Stimulated activated CD8-positive, alpha-beta memory T cell treated with anti-CD3 and anti-CD28 coated beads, Interleukin-7, amount 100 ng/mL, for 1 hour (primary cell): ENCODE data around the gene PCNP.
"Not testable (repeated sequence)": the region's sequence is repeated elsewhere in the genome, so short reads cannot be mapped to it uniquely, and the experiment has no call there.

ENCODE experiments used
- DNase-seq, 2 donors: peaks; one replicate each; pipeline ENCODE4 v3.0.0-alpha.2; 2020; ENCODE audit warnings: low read depth in 2 of 2

PCNP gene

DNA sequence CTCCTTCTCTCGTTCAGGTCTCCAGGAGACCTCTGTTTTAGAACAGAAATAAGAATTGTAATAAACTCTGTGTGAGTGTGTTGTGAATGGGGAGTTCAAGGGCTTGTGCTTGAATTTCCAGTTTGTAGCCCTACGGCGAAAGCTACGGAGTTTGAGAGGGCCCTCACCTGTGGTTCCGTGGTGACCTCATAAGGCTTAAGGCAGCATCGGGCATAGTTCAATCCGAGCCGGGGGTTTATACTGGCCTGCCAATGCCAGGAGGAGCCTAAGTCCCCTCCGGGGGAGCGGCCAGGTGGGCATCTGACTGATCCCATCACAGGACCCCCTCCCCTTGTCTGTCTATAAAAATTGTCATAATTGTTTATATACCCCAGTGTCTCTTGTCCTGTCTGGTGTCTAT lies 59.2 kb downstream of the PCNP start:
- DNase-seq = no peak

DNA sequence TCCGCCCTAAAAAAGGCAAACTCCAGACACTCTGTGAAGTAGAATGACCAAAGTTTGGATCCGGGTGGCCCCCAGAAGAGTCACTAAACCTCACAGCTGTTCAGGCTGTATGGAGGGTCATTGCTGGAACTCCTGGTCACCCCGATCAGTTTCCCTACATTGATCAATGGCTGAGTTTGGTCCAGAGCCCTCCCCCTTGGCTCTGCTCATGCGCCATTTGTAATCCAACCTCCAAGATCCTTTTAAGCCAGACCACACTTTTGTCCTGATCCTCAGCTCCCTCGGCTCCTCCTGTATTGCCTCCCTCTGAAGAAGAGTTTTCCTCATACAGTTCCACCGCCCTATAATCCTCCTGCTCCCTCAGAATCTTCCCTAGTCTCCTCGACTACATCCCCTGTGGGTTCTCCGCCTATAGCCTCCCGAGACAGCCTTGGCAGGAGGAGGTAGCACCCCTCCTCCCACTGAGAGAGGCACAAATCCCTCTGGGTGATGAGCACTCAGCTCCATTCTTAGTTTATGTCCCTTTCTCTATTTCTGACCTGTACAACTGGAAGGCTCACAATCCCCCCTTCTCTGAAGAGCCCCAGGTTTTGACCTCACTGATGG lies 60.7 kb downstream of the PCNP start:
- no peak for DNase-seq

DNA sequence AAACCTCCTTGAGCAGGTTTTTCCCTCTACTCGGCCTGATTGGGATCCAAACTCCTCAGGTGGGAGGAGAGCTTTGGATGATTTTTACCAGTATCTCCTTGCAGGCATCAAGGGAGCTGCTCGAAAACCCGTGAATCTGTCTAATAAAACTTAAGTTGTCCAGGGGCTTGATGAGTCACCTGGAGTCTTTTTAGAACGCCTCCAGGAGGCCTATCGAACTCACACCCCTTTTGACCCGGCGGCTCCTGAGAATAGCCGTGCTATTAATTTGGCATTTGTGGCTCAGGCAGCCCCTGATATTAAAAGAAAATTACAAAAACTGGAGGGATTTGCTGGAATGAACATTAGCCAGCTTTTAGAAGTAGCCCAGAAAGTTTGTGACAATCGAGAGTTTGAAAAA lies 61.4 kb downstream of the PCNP start:
- DNase-seq = no peak

DNA sequence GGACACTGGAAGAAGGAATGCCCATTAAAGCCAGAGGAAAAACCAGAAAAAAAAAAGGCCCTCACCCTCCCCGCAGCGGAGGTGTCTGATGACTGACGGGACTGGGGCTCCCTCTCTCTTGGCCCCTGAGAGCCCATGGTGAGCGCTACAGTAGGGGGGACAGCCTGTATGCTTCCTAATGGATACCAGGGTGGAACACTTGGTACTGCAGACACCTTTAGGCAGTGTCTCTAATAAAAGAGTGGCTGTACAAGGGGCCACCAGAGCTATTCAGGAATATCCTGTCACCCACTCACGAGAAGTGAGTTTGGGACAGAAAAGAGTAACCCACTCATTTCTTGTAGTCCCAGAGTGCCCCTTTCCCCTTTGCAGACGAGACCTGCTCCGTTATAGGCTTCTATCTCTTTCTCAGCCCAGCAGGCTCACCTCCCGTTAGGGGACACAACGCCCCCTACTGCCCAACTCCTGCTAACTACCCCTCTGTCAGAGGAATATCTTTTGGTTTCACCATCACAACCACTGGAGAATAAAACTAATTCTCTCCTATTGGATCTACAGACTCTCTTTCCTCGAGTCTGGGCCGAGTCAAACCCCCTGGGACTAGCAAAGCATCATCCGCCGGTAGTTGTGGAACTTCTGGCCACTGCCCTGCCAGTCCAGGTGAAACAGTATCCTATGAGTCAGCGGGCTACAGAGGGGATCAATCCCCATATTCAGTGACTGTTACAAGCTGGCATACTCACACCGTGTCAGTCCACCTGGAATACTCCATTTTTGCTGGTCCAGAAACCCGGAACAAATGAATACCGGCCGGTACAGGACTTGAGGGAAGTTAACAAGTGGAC lies 62.2 kb downstream of the PCNP start:
- DNase-seq = peak; percentile 31 to 46

DNA sequence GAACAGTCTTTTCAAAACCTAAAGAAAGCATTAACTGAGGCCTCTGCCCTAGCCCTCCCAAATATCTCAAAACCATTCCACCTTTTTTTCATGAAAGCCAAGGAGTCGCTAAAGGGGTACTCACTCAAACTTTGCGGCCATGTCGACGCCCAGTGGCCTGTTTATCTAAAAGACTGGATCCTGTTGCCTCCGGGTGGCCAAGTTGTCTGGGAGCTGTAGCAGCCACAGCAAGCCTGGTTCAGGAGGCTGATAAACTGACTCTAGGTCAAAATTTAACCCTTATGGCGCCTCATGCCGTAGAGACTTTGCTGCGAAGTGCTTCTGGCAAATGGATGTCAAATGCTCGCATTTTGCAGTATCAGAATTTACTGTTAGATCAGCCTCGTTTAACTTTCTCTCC lies 63.5 kb downstream of the PCNP start:
- DNase-seq = no peak

DNA sequence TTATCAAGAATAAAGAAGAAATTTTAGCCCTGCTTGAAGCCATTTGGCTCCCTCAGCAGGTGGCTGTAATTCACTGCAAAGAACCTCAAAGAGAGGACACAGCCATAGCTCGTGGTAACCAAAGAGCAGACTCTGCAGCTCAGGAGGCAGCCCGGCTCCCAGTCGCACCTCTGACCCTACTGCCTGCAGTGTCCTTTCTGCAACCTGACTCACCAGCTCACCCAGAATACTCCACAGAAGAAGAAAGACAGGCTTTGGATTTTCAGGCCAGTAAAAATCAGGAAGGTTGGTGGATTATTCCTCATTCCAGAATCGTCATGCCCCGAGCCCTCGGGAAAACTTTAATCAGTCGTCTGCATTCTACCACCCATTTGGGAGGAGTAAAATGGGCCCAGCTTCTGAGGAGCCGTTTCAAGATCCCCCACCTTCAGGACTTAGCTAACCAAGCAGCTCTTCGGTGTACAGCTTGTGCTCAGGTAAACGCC lies 64.3 kb downstream of the PCNP start:
- DNase-seq = no peak

DNA sequence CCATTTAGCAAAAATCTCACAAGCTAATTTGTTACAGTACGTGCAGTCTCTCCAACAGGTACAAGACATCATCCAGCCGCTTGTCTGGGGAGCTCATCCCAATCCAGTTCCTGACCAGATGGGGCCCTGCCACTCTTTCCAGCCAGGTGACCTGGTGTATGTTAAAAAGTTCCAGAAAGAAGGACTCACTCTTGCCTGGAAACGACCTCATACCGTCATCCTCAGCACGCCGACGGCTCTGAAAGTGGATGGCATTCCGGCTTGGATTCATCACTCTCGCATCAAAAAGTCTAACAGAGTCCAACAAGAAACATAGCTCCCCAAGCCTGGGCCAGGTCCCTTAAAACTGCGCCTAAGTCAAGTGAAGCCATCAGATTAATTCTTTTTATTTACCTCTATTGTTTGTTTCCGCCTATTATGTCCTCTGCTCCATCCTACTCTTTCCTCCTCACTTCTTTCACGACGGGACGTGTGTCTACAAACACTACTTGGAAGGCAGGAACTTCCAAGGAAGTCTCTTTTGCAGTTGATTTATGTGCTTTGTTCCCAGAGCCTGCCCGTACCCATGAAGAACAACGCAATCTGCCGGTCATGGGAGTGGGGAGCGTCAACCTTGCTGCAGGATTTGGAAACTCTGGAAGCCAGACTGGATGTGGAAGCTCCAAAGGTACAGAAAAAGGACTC lies 65.4 kb downstream of the PCNP start:
- DNase-seq = no peak

DNA sequence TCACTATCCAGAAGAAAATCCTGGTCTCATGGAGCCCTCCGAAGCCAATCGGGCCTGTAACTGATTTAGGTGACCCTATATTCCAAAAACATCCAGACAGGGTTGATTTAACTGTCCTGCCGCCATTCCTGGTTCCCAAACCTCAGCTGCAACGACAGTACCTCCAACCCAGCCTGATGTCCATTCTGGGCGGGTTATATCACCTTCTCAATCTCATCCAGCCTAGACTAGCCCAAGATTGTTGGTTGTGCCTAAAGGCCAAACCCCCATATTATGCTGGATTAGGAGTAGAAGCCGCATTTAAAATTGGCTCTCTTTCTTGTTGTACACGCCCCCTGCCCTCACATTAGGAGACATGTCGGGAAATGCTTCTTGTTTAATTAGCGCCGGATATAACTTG lies 66.3 kb downstream of the PCNP start:
- no peak for DNase-seq

DNA sequence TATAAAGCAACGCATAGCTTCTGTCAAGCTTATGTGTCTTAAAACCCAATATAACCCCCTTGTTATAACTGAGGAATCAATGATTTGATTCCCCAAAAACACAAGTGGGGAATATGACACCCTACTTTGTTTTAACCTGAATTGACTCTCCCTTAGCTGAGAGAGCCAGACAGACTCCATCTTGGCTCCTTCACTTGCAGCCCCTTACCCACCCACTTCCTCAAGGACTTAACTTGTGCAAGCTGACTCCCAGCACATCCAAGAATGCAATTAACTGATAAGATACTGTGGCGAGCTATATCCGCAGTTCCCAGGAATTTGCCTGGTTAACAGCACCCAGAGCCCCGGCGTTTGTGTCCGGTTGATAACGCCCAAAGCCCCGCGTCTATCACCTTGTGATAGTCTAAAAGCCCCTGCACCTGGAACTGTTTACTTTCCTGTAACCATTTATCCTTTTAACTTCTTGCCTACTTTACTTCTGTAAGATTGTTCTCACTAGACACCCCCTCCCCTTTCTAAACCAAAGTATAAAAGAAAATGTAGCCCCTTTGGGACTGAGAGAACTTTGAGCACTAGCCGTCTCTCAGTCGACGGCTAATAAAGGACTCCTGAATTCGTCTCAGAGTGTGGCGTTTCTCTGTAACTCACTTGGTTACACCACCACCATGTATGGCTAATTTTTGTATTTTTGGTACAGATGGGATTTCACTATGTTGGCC lies 67.6 kb downstream of the PCNP start:
- DNase-seq = not testable (repeated sequence)

DNA sequence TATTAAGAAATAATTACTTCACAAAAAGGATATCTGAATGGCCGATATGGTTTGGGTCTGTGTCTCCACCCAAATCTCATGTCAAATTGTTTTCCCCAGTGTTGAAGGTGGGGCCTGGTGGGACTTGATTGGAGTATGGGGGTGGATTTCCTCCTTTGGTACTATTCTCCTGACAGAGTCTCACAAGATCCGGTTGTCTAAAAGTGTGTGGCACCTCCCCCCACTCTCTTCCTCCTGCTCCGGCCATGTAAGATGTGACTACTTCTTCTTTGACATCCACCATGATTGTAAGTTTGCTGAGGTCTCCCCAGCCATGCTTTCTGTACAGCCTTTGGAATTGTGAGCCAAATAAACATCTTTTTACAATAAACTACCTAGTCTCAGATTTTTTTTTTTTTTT lies 68.5 kb downstream of the PCNP start:
- DNase-seq = no peak

DNA sequence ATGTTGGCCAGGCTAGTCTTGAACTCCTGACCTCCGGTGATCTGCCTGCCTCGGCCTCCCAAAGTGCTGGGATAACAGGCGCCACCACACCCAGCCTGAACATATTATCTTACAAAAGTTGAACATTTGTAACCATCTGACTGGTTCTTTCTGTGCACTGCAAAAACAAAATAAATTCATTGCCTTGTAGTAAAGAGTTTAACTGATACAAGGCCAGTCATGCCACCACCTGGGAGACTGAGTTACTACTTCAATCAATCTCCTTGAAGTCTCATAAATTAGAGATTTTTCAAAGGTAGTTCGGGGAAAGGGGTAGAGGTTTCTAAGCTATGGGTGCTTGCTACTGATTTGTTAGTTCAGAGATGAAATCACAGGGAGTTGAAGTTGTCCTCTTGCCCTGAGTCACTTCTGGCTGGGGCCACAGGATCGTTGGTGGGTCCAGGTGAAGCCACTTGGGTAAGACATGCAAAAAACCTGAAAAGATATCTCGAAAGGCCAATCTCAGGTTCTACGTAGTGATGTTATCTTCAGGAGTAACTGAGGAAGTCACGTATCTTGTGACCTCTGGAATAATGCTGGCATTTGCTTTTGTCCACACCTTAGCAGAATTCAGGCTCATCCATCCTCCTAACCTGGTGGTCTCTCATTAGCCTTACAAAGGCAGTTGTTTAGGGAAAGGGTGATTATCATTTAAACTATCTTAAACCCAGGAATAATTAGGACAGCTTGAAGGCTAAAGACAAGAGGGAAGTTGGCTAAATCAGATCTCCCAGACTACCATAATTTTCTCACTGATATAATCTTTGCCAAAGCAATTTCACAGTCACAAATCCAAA lies 69.2 kb downstream of the PCNP start:
- no peak for DNase-seq
